Astrocyte (in vitro differentiated cells and primary cell): ENCODE data around the gene ZNF470. TPM values are rescaled to one million over a fixed set of nuclear protein-coding genes. Genes with fewer than 3 reads are reported as not detected.
A peak's percentile ranks its signal among the peaks of the same experiment; 100 is the strongest.

Experiments
- DNase-seq: peaks from one replicate; pipeline ENCODE4 v3.0.0-alpha.2; 2010; ENCODE audit warnings: low read depth
- FAIRE-seq: peaks from 2 replicates; lab custom pipeline; 2011; peaks lifted over from hg19 to GRCh38; lab: Jason Lieb, UNC
- H2AFZ ChIP-seq: 2 replicates; pipeline ENCODE4 v1.6.0; 2012; ENCODE audit warnings: low read depth, low read length, inconsistent platforms
- H3K27ac ChIP-seq: 2 replicates; pipeline ENCODE4 v1.5.1; 2011; ENCODE audit warnings: low read depth, low read length, inconsistent platforms
- H3K27me3 ChIP-seq: 2 replicates; pipeline ENCODE4 v1.6.0; 2011; ENCODE audit warnings: low read length, inconsistent platforms; ENCODE audit not compliant: insufficient read depth
- H3K36me3 ChIP-seq: 2 replicates; pipeline ENCODE4 v1.5.1; 2011; ENCODE audit warnings: low read length, inconsistent platforms; ENCODE audit not compliant: insufficient read depth
- H3K4me1 ChIP-seq: 2 replicates; pipeline ENCODE4 v1.5.1; 2011; ENCODE audit warnings: low read length, inconsistent platforms; ENCODE audit not compliant: insufficient read depth
- H3K4me2 ChIP-seq: 2 replicates; pipeline ENCODE4 v1.6.0; 2012; ENCODE audit warnings: low read length, inconsistent platforms
- H3K4me3 ChIP-seq: 2 replicates; pipeline ENCODE4 v1.5.1; 2011; ENCODE audit warnings: low read depth, mild to moderate bottlenecking, low read length, inconsistent platforms; ENCODE audit not compliant: insufficient read depth
- H3K79me2 ChIP-seq: 2 replicates; pipeline ENCODE4 v1.6.0; 2012; ENCODE audit warnings: mild to moderate bottlenecking, low read length, inconsistent platforms; ENCODE audit not compliant: insufficient read depth
- H3K9ac ChIP-seq: 2 replicates; pipeline ENCODE4 v1.6.0; 2012; ENCODE audit warnings: mild to moderate bottlenecking, low read length, inconsistent platforms
- H3K9me3 ChIP-seq: 2 replicates; pipeline ENCODE4 v1.5.1; 2012; ENCODE audit warnings: low read depth, mild to moderate bottlenecking, low read length, inconsistent platforms; ENCODE audit not compliant: insufficient read depth
- H4K20me1 ChIP-seq: 2 replicates; pipeline ENCODE4 v1.6.0; 2012; ENCODE audit warnings: low read length, inconsistent platforms; ENCODE audit not compliant: insufficient read depth
- H3K27ac Mint-ChIP-seq: one replicate; pipeline ENCODE4 v1.8.0; 2021; ENCODE audit warnings: mild to moderate bottlenecking, mixed read lengths; ENCODE audit not compliant: unreplicated experiment
- H3K27me3 Mint-ChIP-seq: one replicate; pipeline ENCODE4 v1.8.0; 2021; ENCODE audit warnings: low read depth, mixed read lengths; ENCODE audit not compliant: unreplicated experiment
- H3K36me3 Mint-ChIP-seq: one replicate; pipeline ENCODE4 v1.8.0; 2021; ENCODE audit warnings: low read depth, mixed read lengths; ENCODE audit not compliant: unreplicated experiment
- H3K4me1 Mint-ChIP-seq: one replicate; pipeline ENCODE4 v1.8.0; 2021; ENCODE audit warnings: low read depth, mixed read lengths; ENCODE audit not compliant: unreplicated experiment
- H3K4me3 Mint-ChIP-seq: one replicate; pipeline ENCODE4 v1.8.0; 2021; ENCODE audit warnings: mild to moderate bottlenecking, moderate library complexity, mixed read lengths; ENCODE audit not compliant: unreplicated experiment
- H3K9me3 Mint-ChIP-seq: one replicate; pipeline ENCODE4 v1.8.0; 2021; ENCODE audit warnings: mild to moderate bottlenecking, mixed read lengths; ENCODE audit not compliant: unreplicated experiment
- CTCF ChIP-seq: IDR thresholded peaks from 2 replicates; pipeline ENCODE4 v1.5.1; 2011; ENCODE audit warnings: low read depth, mild to moderate bottlenecking, inconsistent platforms, low read length, moderate library complexity; ENCODE audit not compliant: insufficient read depth
- EZH2 ChIP-seq: IDR thresholded peaks from 2 replicates; pipeline ENCODE4 v1.6.1; 2012; ENCODE audit warnings: mild to moderate bottlenecking, low read length, inconsistent platforms; ENCODE audit not compliant: insufficient read depth
- total RNA-seq: library from RNA; stranded (reverse); gene quantifications from 2 replicates; pipeline ENCODE4 v1.2.1, GENCODE V29; 2021

The ZNF470 gene
- total RNA-seq, 1 donor from 2014 or later, result 6.8 TPM

DNA sequence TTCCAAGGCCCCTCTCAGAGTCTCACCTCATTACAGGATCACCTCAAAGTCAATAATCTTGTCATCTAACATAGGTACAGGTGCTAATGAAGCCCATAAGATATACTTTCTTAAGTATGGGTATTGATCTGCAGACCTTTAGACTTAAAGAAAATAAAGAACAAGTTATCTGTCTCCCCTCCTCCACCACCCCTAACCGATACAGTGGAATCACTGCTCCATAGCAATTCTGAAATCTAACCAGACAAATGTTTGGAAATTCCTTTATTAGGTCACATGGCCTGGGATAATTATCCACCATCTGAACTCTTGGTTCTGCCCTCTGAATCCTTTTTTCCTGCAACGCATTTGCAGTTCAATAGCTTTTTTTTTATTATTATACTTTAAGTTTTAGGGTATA is 4.5 kb upstream of the ZNF470 start:
- Histone ChIP-seq H4K20me1 (no peaks in the 10 kb centered on the region), H3K4me1 (no peaks in the 10 kb centered on the region), H3K4me3 (no peak overlapping the region), H3K36me3 (no peaks in the 10 kb centered on the region), H3K9ac (no peak overlapping the region), H3K79me2 (peaks cover under 1% of the 10 kb centered on the region), H3K4me2 (no peak overlapping the region), H2AFZ (no peak overlapping the region), H3K27ac (no peak overlapping the region), H3K27me3 (no peaks in the 10 kb centered on the region), H3K9me3 (peaks cover 18% of the 10 kb centered on the region)
- Mint-ChIP-seq H3K4me3 (no peak overlapping the region), H3K4me1 (peaks cover 5% of the 10 kb centered on the region), H3K27me3 (no peaks in the 10 kb centered on the region), H3K9me3 (peaks cover 55% of the 10 kb centered on the region), H3K27ac (no peak overlapping the region), H3K36me3 (peaks cover 24% of the 10 kb centered on the region)
- FAIRE-seq (no peak), DNase-seq (no peak)
- TF ChIP-seq EZH2 (no peak), CTCF (no peak)

DNA sequence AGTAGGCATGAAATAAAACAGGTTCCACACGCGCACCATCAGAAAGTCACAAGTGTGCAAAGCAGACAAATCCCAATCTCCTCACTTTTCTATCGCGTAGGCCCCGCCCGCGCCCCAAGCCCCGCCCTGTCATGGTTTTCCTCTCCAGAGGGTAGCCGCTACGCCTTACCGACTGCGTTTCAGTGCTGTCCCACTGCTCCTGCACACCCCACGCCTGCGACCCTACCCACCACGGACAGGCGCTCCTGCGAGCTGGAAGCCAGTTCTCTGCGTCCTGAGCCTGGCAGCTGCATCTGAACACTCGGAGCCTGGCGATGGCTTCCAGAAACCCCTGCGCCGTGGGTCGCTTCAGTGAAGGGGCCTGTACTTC is 379 bp upstream of the ZNF470 start:
- Histone ChIP-seq H2AFZ (peak overlapping the region; percentile 100), H3K9me3 (peaks cover 39% of the 10 kb centered on the region), H4K20me1 (no peaks in the 10 kb centered on the region), H3K4me3 (peak overlapping the region; percentile 91), H3K4me1 (no peaks in the 10 kb centered on the region), H3K27ac (peak overlapping the region; percentile 21), H3K36me3 (peaks cover 15% of the 10 kb centered on the region), H3K4me2 (peak overlapping the region; percentile 93), H3K9ac (peak overlapping the region; percentile 79), H3K79me2 (peaks cover 6% of the 10 kb centered on the region), H3K27me3 (no peaks in the 10 kb centered on the region)
- H3K4me3 Mint-ChIP-seq, result peak overlapping the region; percentile 100
- FAIRE-seq, result no peak
- DNase-seq, result no peak
- TF ChIP-seq EZH2 (no peak), CTCF (no peak)
- H3K9me3 Mint-ChIP-seq, result peaks cover 60% of the 10 kb centered on the region
- no peaks in the 10 kb centered on the region for H3K27me3 Mint-ChIP-seq
- peaks cover 56% of the 10 kb centered on the region for H3K36me3 Mint-ChIP-seq
- peak overlapping the region; percentile 87 for H3K27ac Mint-ChIP-seq
- peaks cover 8% of the 10 kb centered on the region for H3K4me1 Mint-ChIP-seq

- DNase-seq, result no peak
- H3K9me3 Mint-ChIP-seq, result peaks cover 78% of the 10 kb centered on the region
- H3K27me3 Mint-ChIP-seq, result no peaks in the 10 kb centered on the region
- H3K27ac Mint-ChIP-seq, result no peak overlapping the region
- peaks cover 60% of the 10 kb centered on the region for H3K9me3 ChIP-seq
- H4K20me1 ChIP-seq, result no peaks in the 10 kb centered on the region
- H3K79me2 ChIP-seq, result peaks cover 6% of the 10 kb centered on the region
- no peak for TF ChIP-seq EZH2
- TF ChIP-seq CTCF, result no peak
- no peak overlapping the region for H3K4me3 ChIP-seq
- H3K27me3 ChIP-seq, result no peaks in the 10 kb centered on the region
- H3K27ac ChIP-seq, result no peak overlapping the region
- no peak overlapping the region for H3K4me2 ChIP-seq
- peaks cover 53% of the 10 kb centered on the region for H3K36me3 ChIP-seq
- H2AFZ ChIP-seq, result no peak overlapping the region
- no peak for FAIRE-seq
- H3K4me1 ChIP-seq, result no peaks in the 10 kb centered on the region
- H3K4me3 Mint-ChIP-seq, result no peak overlapping the region
- H3K4me1 Mint-ChIP-seq, result peaks cover 4% of the 10 kb centered on the region
- H3K36me3 Mint-ChIP-seq, result peaks cover 86% of the 10 kb centered on the region
- no peak overlapping the region for H3K9ac ChIP-seq
Measured at GRCh38 chr19:56572589-56572988, 5.3 kb downstream of the ZNF470 start.
